Subcutaneous adipose tissue (tissue), 4 donors: ENCODE results near the gene MKNK2. TPM values are rescaled to one million over a fixed set of nuclear protein-coding genes. Genes with fewer than 3 reads are reported as not detected.

Experiments used
- total RNA-seq, 4 donors: library from RNA; depleted of rRNA; stranded (reverse); fragments of >200 nt; gene quantifications; one replicate each; pipeline ENCODE4 v1.1.0, GENCODE V29; 2016
- TF ChIP-seq, protein P1 (sequence below): fragments of 450-650 bp; IDR thresholded peaks from one replicate; pipeline ENCODE4 v1.5.1; 2016; ENCODE audit warnings: low read depth, mild to moderate bottlenecking, control low read depth, antibody characterized with exemption, moderate library complexity

MKNK2 gene
- total RNA-seq, result 100 to 1,000 TPM; 120 to 386 (median 204) TPM

DNA sequence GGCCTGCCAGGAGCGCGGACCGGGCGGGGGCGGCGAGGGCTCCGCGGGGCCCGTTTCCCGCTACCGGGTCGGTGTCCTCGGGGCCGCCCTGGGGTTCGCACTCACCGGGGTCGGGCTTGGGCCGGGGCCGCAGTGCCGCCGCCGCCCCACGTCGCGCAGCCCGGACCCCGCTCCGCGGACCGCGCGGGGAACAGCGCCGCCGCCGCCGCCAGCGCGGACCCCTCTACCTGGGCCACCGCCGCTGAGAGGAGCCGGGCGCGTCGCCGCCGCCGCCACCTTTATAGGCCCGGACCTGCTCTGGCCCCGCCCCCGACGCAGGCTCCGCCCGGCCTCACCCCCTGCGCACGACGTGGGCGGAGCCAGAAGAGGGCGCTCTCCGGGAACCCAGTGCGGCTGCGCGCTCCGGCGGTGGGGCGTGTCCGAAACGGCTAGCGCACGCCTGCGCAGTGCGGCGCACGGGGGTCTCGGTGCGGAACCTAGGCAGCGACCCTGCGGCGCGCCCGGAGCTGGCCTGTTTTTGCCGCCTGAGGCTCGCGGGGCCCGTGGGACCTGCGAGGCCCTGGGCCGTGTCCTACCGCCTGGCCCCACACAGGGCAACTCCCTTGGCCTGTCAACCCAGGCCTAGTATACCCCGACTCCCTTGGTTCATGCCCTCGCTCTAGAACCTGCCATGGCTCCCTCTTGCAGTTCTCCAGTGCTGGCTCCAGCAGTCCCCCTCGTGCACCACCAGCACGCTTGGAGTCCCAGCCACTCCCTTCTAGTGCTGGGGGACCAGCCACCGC is at the start of gene MKNK2:
MKNK2 (minus strand) TSS at position 254 of the 782 bp plus-strand sequence. CDS start 393 bp downstream, outside the sequence.
- TF ChIP-seq, protein P1, sequence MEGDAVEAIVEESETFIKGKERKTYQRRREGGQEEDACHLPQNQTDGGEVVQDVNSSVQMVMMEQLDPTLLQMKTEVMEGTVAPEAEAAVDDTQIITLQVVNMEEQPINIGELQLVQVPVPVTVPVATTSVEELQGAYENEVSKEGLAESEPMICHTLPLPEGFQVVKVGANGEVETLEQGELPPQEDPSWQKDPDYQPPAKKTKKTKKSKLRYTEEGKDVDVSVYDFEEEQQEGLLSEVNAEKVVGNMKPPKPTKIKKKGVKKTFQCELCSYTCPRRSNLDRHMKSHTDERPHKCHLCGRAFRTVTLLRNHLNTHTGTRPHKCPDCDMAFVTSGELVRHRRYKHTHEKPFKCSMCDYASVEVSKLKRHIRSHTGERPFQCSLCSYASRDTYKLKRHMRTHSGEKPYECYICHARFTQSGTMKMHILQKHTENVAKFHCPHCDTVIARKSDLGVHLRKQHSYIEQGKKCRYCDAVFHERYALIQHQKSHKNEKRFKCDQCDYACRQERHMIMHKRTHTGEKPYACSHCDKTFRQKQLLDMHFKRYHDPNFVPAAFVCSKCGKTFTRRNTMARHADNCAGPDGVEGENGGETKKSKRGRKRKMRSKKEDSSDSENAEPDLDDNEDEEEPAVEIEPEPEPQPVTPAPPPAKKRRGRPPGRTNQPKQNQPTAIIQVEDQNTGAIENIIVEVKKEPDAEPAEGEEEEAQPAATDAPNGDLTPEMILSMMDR, result no peak

DNA sequence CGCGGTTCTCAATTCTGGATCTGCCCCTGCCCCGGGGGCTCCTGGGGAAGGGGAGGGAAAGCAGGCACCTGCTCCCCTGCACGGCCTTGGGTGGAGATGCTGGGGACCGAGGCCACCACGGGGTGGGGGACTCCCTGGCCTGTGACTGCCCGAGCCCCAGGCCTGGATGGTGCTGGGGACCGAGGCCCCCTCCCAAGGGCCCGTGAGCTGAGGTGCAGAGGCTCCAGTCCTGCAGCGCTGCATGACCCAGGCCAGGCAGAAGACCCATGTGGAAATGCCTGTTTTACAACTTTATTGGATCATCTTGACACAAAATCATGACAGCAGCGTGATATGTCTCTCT is 49.6 kb upstream of the MKNK2 start:
- TF ChIP-seq, protein P1, result no peak

DNA sequence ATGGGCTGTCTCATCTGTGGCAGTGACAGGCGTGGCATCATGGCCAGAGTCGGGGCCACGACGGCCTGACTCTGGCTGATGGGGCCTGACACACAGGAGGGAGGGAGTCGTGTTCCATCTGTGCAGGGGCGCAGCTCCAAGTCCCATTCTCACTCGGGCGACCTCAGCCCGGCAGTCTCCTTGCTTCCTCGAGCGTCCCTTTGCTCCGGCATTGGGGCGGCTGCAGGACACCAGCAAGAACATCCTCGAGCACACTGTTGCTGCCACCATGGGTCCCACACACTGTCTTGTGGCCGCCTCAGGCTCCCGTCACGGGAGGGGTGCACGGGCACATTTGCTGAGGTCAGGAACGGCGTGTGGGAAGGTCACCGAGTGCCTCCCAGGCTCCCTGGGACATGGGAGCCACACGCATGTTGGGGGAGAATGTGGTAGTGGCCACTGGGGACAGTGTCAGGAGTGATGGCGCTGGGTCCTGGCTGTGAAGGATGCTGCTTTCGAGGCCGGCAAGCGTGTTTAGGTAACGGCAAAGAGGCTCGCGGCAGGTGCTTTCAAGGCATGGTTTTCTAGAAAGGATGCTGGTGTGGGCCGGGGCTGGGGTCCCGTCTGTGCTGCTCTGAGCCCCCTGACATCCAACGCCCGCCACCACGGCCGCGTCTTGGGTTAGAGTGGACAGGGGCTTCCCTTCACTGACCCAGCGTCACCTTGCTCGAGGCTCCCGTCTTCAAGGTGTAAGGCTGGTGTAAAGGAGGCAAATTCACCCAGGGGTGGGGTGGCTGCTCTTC is 49.1 kb upstream of the MKNK2 start:
- TF ChIP-seq, protein P1, result no peak

DNA sequence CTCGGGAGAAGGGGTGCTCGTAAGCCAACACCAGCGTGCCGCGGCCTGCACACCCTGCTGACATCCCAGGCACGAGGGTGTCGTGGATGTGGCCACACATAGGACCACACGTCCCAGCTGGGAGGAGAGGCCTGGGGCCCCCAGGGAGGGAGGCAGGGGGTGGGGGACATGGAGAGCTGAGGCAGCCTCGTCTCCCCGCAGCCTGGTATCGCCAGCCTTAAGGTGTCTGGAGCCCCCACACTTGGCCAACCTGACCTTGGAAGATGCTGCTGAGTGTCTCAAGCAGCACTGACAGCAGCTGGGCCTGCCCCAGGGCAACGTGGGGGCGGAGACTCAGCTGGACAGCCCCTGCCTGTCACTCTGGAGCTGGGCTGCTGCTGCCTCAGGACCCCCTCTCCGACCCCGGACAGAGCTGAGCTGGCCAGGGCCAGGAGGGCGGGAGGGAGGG is 48.0 kb upstream of the MKNK2 start:
- TF ChIP-seq, protein P1, result no peak

DNA sequence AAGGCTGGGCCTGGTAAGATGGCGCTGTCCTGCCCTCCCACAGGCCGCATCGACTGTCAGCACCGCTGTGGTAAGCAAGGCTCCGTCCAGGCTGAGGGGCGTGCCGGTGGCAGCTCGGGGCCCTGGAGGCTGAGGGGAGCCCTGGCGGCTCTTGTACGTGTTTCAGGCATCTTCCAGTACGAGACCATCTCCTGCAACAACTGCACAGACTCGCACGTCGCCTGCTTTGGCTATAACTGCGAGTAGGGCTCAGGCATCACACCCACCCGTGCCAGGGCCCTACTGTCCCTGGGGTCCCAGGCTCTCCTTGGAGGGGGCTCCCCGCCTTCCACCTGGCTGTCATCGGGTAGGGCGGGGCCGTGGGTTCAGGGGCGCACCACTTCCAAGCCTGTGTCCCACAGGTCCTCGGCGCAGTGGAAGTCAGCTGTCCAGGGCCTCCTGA is 46.9 kb upstream of the MKNK2 start:
- TF ChIP-seq, protein P1, result no peak

DNA sequence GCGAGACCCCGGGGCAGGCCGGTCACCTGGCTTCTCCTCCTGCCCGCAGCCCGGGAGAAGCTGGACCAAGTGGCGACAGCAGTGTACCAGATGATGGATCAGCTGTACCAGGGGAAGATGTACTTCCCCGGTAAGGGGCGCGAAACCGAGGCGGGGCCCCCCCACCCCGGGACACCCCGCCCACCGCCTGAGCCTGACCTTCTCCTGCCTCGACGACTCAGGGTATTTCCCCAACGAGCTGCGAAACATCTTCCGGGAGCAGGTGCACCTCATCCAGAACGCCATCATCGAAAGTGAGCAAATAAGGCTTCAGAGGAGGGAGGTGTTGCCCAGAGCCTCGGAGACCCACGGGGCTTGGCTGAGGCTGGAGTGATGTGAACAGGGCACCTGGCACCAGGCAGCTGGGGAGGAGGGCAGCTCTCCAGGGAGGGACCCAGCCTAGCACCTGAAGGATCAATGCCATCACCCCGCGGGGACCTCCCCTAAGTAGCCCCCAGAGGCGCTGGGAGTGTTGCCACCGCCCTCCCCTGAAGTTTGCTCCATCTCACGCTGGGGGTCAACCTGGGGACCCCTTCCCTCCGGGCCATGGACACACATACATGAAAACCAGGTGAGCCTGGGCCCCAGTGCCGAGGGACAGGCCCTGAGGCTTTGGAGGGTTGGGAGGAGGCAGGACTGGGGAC is 46.3 kb upstream of the MKNK2 start:
- TF ChIP-seq, protein P1, result no peak
